Body of pancreas (tissue), 4 donors: ENCODE results near the gene DHX58.

ENCODE experiments used
- CTCF ChIP-seq, 7 experiments: fragments of 450-650 bp in 4 of 7; fragments of 200-600 bp in 3 of 7; sonication (generic) in 3 of 7; IDR thresholded peaks; one replicate each; pipeline ENCODE4 v1.5.1; 2016 to 2019; ENCODE audit warnings: antibody characterized with exemption in 7 of 7
- POLR2A ChIP-seq, 3 donors: fragments of 450-650 bp; IDR thresholded peaks; one replicate each; pipeline ENCODE4 v1.6.1; 2016; ENCODE audit warnings: antibody characterized with exemption in 3 of 3, mild to moderate bottlenecking in 2 of 3

- TF ChIP-seq CTCF (IDR thresholded peaks at IDR 0.05): no peak
- TF ChIP-seq POLR2A (IDR thresholded peaks at IDR 0.05): no peak
Measured at GRCh38 chr17:42075789-42076188, 36.7 kb downstream of the DHX58 start.
